ENCODE measurements around the gene IFRD1.
"Not testable (repeated sequence)": the region's sequence is repeated elsewhere in the genome, so short reads cannot be mapped to it uniquely, and the experiment has no call there.

The IFRD1 gene

GRCh38 chr7:112494656-112495055 is 44.4 kb downstream of the IFRD1 start:
- DNase-seq, result no peak

GRCh38 chr7:112495156-112495788 is 45.0 kb downstream of the IFRD1 start:
- no peak for DNase-seq

GRCh38 chr7:112495810-112496462 is 45.7 kb downstream of the IFRD1 start:
- DNase-seq, result peak; percentile 15 to 36

- DNase-seq, result no peak
Observed at GRCh38 chr7:112497481-112497880, 47.2 kb downstream of the IFRD1 start.

GRCh38 chr7:112500619-112501018 is 50.4 kb downstream of the IFRD1 start:
- DNase-seq, result no peak

- no peak for DNase-seq
Observed at GRCh38 chr7:112501801-112502503, 51.7 kb downstream of the IFRD1 start.

GRCh38 chr7:112502700-112503099 is 52.4 kb downstream of the IFRD1 start:
- no peak for DNase-seq

- no peak for DNase-seq
Observed at GRCh38 chr7:112503361-112503972, 53.2 kb downstream of the IFRD1 start.

- no peak for DNase-seq
Observed at GRCh38 chr7:112504093-112504695, 53.9 kb downstream of the IFRD1 start.

- no peak for DNase-seq
Observed at GRCh38 chr7:112505495-112505894, 55.2 kb downstream of the IFRD1 start.

GRCh38 chr7:112508404-112508803 is 58.1 kb downstream of the IFRD1 start:
- DNase-seq, result no peak

GRCh38 chr7:112509402-112509801 is 59.1 kb downstream of the IFRD1 start:
- no peak for DNase-seq

- DNase-seq, result no peak
Observed at GRCh38 chr7:112510001-112510742, 59.9 kb downstream of the IFRD1 start.

GRCh38 chr7:112510743-112511110 is 60.5 kb downstream of the IFRD1 start:
- DNase-seq, result no peak

GRCh38 chr7:112511451-112512202 is 61.4 kb downstream of the IFRD1 start:
- no peak for DNase-seq

GRCh38 chr7:112512451-112513210 is 62.4 kb downstream of the IFRD1 start:
- no peak for DNase-seq

- no peak for DNase-seq
Observed at GRCh38 chr7:112515989-112516388, 65.7 kb downstream of the IFRD1 start.

- not testable (repeated sequence) for DNase-seq
Observed at GRCh38 chr7:112516418-112516817, 66.2 kb downstream of the IFRD1 start.

- DNase-seq, result no peak
Observed at GRCh38 chr7:112517487-112517886, 67.2 kb downstream of the IFRD1 start.

GRCh38 chr7:112520787-112521186 is 70.5 kb downstream of the IFRD1 start:
- no peak for DNase-seq

GRCh38 chr7:112521942-112522341 is 71.7 kb downstream of the IFRD1 start:
- no peak for DNase-seq
